Endothelial cell of umbilical vein (primary cell): ENCODE results near the gene CEACAM21. TPM values are rescaled to one million over a fixed set of nuclear protein-coding genes. Genes with fewer than 3 reads are reported as not detected.

Source experiments
- BruUV-seq: library from RNA; stranded (reverse); fragments of 400-500 nt; replicated peaks from 2 replicates; lab custom pipeline; 2021; lab: Mats Ljungman, UMichigan
- CTCF ChIA-PET: fragments of 300-600, 350-600 bp; sonication (Branson Sonifier 250); formaldehyde crosslinking; loops from one replicate; lab custom pipeline; 2021; ENCODE audit warnings: antibody characterized with exemption, inconsistent platforms; lab: Charles Lee
- POLR2A ChIA-PET: fragments of 300-600, 350-600 bp; sonication (Branson Sonifier 250); formaldehyde crosslinking; loops from one replicate; lab custom pipeline; 2021; ENCODE audit warnings: antibody characterized with exemption, inconsistent platforms; lab: Charles Lee
- DNase-seq: peaks from one replicate; pipeline ENCODE4 v3.0.0-alpha.2; 2011; ENCODE audit warnings: low read depth, low spot score
- FAIRE-seq: peaks from 2 replicates; lab custom pipeline; 2011; peaks lifted over from hg19 to GRCh38; lab: Jason Lieb, UNC
- H2AFZ ChIP-seq: 2 replicates; pipeline ENCODE4 v1.6.0; 2012; ENCODE audit warnings: low read depth, low read length, control low read depth, inconsistent platforms
- H3K27ac ChIP-seq: 2 replicates; pipeline ENCODE4 v1.5.1; 2011; ENCODE audit warnings: low read depth, mild to moderate bottlenecking, control low read depth, low read length, moderate library complexity; ENCODE audit not compliant: insufficient read depth
- H3K27me3 ChIP-seq, 2 experiments: 2 replicates each; pipeline versions ENCODE4 v1.6.0 to v1.6.1; 2011; ENCODE audit warnings: low read length in 2 of 2, mixed read lengths in 1 of 2; ENCODE audit not compliant: control insufficient read depth in 2 of 2, insufficient read depth in 2 of 2
- H3K36me3 ChIP-seq, 2 experiments: 2 replicates in 1 of 2; 3 replicates in 1 of 2; pipeline ENCODE4 v1.5.1; 2011; ENCODE audit warnings: low read length in 2 of 2, mild to moderate bottlenecking in 1 of 2, moderate library complexity in 1 of 2; ENCODE audit not compliant: control insufficient read depth in 2 of 2, insufficient read depth in 2 of 2; ENCODE audit errors: extremely low read depth in 1 of 2
- H3K4me1 ChIP-seq: 3 replicates; pipeline ENCODE4 v1.5.1; 2011; ENCODE audit warnings: mild to moderate bottlenecking, low read length; ENCODE audit not compliant: control insufficient read depth, insufficient read depth; ENCODE audit errors: extremely low read depth
- H3K4me2 ChIP-seq: 2 replicates; pipeline ENCODE4 v1.6.1; 2011; ENCODE audit warnings: low read length, control low read depth, mixed read lengths; ENCODE audit not compliant: insufficient read depth
- H3K4me3 ChIP-seq, 3 experiments: fragments of 200-600 bp in 1 of 3; sonication (generic), shearing (Covaris generic) in 1 of 3; replicated peaks in 1 of 3; 2 replicates each; pipeline ENCODE4 v1.5.1; 2011 to 2016; ENCODE audit warnings: control low read depth in 3 of 3, low read length in 3 of 3, mild to moderate bottlenecking in 2 of 3, inconsistent platforms in 1 of 3, low read depth in 1 of 3, moderate library complexity in 1 of 3; ENCODE audit not compliant: insufficient read depth in 1 of 3
- H3K79me2 ChIP-seq: 2 replicates; pipeline ENCODE4 v1.6.0; 2012; ENCODE audit warnings: low read length, inconsistent platforms; ENCODE audit not compliant: control insufficient read depth, insufficient read depth
- H3K9ac ChIP-seq: replicated peaks from 2 replicates; pipeline ENCODE3; 2011; ENCODE audit warnings: low read length, control low read depth; ENCODE audit not compliant: insufficient read depth; ENCODE audit errors: extremely low read depth
- H3K9me1 ChIP-seq: replicated peaks from 3 replicates; pipeline ENCODE4 v1.6.0; 2011; ENCODE audit warnings: mild to moderate bottlenecking, low read length; ENCODE audit not compliant: control insufficient read depth, insufficient read depth; ENCODE audit errors: extremely low read depth
- H3K9me3 ChIP-seq: replicated peaks from 2 replicates; pipeline ENCODE4 v1.5.1; 2012; ENCODE audit warnings: low read length, inconsistent platforms; ENCODE audit not compliant: control insufficient read depth, insufficient read depth
- H4K20me1 ChIP-seq: replicated peaks from 2 replicates; pipeline ENCODE3; 2011; ENCODE audit warnings: mild to moderate bottlenecking, low read length; ENCODE audit not compliant: control insufficient read depth, insufficient read depth; ENCODE audit errors: extremely low read depth
- CTCF ChIP-seq, 2 donors: IDR thresholded peaks; 1 replicate in 1 of 2; 2 replicates in 1 of 2; pipeline ENCODE4 v1.5.1; 2011; ENCODE audit warnings: low read length in 2 of 2, mild to moderate bottlenecking in 2 of 2, moderate library complexity in 2 of 2, control low read depth in 1 of 2, inconsistent platforms in 1 of 2, low read depth in 1 of 2; ENCODE audit not compliant: insufficient read depth in 1 of 2; ENCODE audit errors: extremely low read depth in 1 of 2
- EZH2 ChIP-seq: IDR thresholded peaks from 2 replicates; pipeline ENCODE4 v1.6.1; 2012; ENCODE audit warnings: borderline replicate concordance, low read depth, mild to moderate bottlenecking, moderate library complexity, low read length, inconsistent platforms; ENCODE audit not compliant: severe bottlenecking
- FOS ChIP-seq: IDR thresholded peaks from 2 replicates; pipeline ENCODE4 v1.6.1; 2011; ENCODE audit warnings: mild to moderate bottlenecking, low read length, moderate library complexity, borderline replicate concordance; ENCODE audit not compliant: insufficient read depth
- GATA2 ChIP-seq: IDR thresholded peaks from 2 replicates; pipeline ENCODE4 v1.7.0; 2011; ENCODE audit warnings: low read depth, mild to moderate bottlenecking, moderate library complexity, mixed read lengths, low read length; ENCODE audit not compliant: insufficient read length, insufficient read depth
- JUN ChIP-seq: IDR thresholded peaks from 2 replicates; pipeline ENCODE4 v1.6.1; 2011; ENCODE audit warnings: borderline replicate concordance, low read depth; ENCODE audit not compliant: insufficient read length, insufficient read depth
- MAX ChIP-seq: IDR thresholded peaks from 2 replicates; pipeline ENCODE4 v1.6.1; 2011; ENCODE audit not compliant: insufficient read depth, insufficient read length
- MYC ChIP-seq: IDR thresholded peaks from one replicate; pipeline ENCODE4 v1.6.1; 2011; ENCODE audit warnings: mild to moderate bottlenecking, low read depth, low read length
- POLR2A ChIP-seq: IDR thresholded peaks from 2 replicates; pipeline ENCODE4 v1.6.1; 2012; ENCODE audit warnings: low read depth, mild to moderate bottlenecking, control low read depth, low read length
- POLR2AphosphoS5 ChIP-seq: IDR thresholded peaks from 2 replicates; pipeline ENCODE4 v1.6.1; 2012; ENCODE audit warnings: low read depth, mild to moderate bottlenecking, control low read depth, low read length, moderate library complexity; ENCODE audit not compliant: insufficient read depth
- dilution Hi-C: fragments of 300-500 bp; cut with MboI; formaldehyde crosslinking; loops from one replicate; pipeline ENCODE4 v1.15.0; 2019; ENCODE audit warnings: low sequenced_read_pairs; ENCODE audit not compliant: extremely low pct_ligation_motif_present
- intact Hi-C: fragments of 100-400 bp; cut with micrococcal nuclease; formaldehyde crosslinking; loops from one replicate; pipeline ENCODE4 v1.10.0; 2022
- polyA plus RNA-seq, 4 experiments: library from polyadenylated mRNA; depleted of rRNA in 3 of 4; stranded (reverse) in 3 of 4; unstranded in 1 of 4; fragments of >200 nt; gene quantifications; 2 replicates each; pipeline versions ENCODE4 v1.2.1 to v1.2.3, GENCODE V29; 2011 to 2012; ENCODE audit warnings: missing spikeins in 1 of 4
- total RNA-seq: library from RNA; stranded (reverse); gene quantifications from 2 replicates; pipeline ENCODE4 v1.2.3, GENCODE V29; 2021

Gene CEACAM21
- total and polyA plus RNA-seq, 2 donors (not counting 3 experiments of a cell fraction or from before 2014, with no cell fraction given): 0.81 to 1.7 TPM

DNA sequence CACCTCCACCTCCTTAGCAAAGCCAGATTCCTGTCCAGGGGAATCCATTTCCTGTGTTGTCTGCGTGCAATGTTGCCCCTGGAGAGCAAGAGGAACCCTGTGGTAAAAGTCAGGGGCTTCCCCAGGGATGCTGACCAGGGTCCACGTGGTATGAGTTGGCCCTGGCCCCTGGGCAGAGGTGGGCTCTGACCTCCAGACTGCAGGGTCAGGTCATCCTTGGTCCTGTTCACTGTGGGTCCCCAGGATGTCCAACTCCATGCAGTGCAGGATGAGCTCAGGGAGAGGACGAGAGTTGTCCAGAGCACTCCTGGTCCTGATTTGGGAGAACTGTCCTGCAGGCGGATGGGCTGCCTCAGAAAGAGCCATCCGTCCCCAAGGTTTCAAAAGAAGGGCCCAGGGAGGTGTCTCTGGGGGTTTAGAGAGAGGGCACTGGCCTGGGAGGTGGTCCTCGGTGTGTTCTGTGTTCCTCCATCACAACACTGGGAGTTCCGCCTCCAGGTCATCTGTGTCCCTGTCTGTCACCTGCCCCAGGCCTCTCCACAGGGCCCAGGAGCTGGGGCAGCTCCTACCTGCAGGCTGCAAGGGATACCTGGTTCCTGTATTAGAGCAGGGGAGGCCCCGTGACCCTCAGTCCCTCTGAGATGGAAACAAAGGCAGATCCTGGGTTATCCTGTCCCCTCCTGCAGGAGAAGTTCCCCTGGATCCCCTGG is 52.2 kb downstream of the CEACAM21 start:
- Histone ChIP-seq H3K9ac (no peak overlapping the region), H3K4me1 (no peaks in the 10 kb centered on the region), H4K20me1 (no peaks in the 10 kb centered on the region), H3K27me3 (peaks cover 0 to 2% of the 10 kb centered on the region in 2 experiments), H3K9me3 (peaks cover 2% of the 10 kb centered on the region), H3K9me1 (no peaks in the 10 kb centered on the region), H3K4me2 (no peak overlapping the region), H3K4me3 (no peak overlapping the region), H2AFZ (no peak overlapping the region), H3K27ac (no peak overlapping the region), H3K79me2 (no peaks in the 10 kb centered on the region), H3K36me3 (no peaks in the 10 kb centered on the region)
- dilution Hi-C loops (no loop called here), intact Hi-C loops (no loop called here)
- no peak for FAIRE-seq
- POLR2A ChIA-PET: no interaction called here
- CTCF ChIA-PET: no interaction called here
- no peak for DNase-seq
- TF ChIP-seq CTCF (IDR thresholded peaks at IDR 0.05; ENCODE audit: extremely low read depth in 1 of 2, insufficient read depth in 1 of 2, low read depth in 1 of 2, low read length in 2 of 2) (no peak), FOS (no peak), EZH2 (no peak), POLR2A (no peak), POLR2AphosphoS5 (no peak), MYC (no peak), JUN (no peak), GATA2 (no peak), MAX (no peak)
- BruUV-seq: no TSS peak

Other genes with a start within 250 kb of the CEACAM21 start
- gene TGFB1, start 222.2 kb upstream of the CEACAM21 start, total RNA-seq: 250 and 294 TPM in 2 replicates
- gene TGFB1, start 222.2 kb upstream of the CEACAM21 start, polyA plus RNA-seq: 57.7 and 64.4 TPM in 2 replicates
- 12.2 and 13.6 TPM in 2 replicates for gene B9D2, start 212.0 kb upstream of the CEACAM21 start, total RNA-seq
- 23.9 and 28.4 TPM in 2 replicates for gene B9D2, start 212.0 kb upstream of the CEACAM21 start, polyA plus RNA-seq
- 13.2 and 15.8 TPM in 2 replicates for gene TMEM91, start 199.6 kb upstream of the CEACAM21 start, total RNA-seq
- 9.0 and 12.0 TPM in 2 replicates for gene TMEM91, start 199.6 kb upstream of the CEACAM21 start, polyA plus RNA-seq
- gene EXOSC5, start 178.8 kb upstream of the CEACAM21 start, total RNA-seq: 13.8 and 14.0 TPM in 2 replicates
- gene EXOSC5, start 178.8 kb upstream of the CEACAM21 start, polyA plus RNA-seq: 20.9 and 24.0 TPM in 2 replicates
- 12.9 and 16.5 TPM in 2 replicates for gene BCKDHA, start 178.3 kb upstream of the CEACAM21 start, total RNA-seq
- 50.4 and 63.6 TPM in 2 replicates for gene BCKDHA, start 178.3 kb upstream of the CEACAM21 start, polyA plus RNA-seq
- 6.5 and 7.6 TPM in 2 replicates for gene B3GNT8, start 148.8 kb upstream of the CEACAM21 start, total RNA-seq
- 3.6 and 4.1 TPM in 2 replicates for gene B3GNT8, start 148.8 kb upstream of the CEACAM21 start, polyA plus RNA-seq
- gene DMAC2, start 136.3 kb upstream of the CEACAM21 start, total RNA-seq: 63.2 and 65.4 TPM in 2 replicates
- gene DMAC2, start 136.3 kb upstream of the CEACAM21 start, polyA plus RNA-seq: 124 and 137 TPM in 2 replicates
- not detected in 2 replicates for gene ERICH4, start 133.0 kb upstream of the CEACAM21 start, total RNA-seq
- not detected in 2 replicates for gene ERICH4, start 133.0 kb upstream of the CEACAM21 start, polyA plus RNA-seq
- gene CEACAM4, start 50.9 kb downstream of the CEACAM21 start, total RNA-seq: not detected in 2 replicates
- gene CEACAM4, start 50.9 kb downstream of the CEACAM21 start, polyA plus RNA-seq: not detected in 2 replicates
- gene CEACAM7, start 112.1 kb downstream of the CEACAM21 start, total RNA-seq: not detected in 2 replicates
- gene CEACAM7, start 112.1 kb downstream of the CEACAM21 start, polyA plus RNA-seq: 0.03 TPM in 1 of 2 replicates, not detected in the other
- not detected in 2 replicates for gene CEACAM5, start 132.5 kb downstream of the CEACAM21 start, total RNA-seq
- gene CEACAM5, start 132.5 kb downstream of the CEACAM21 start, polyA plus RNA-seq: not detected in 2 replicates
- not detected in 2 replicates for gene CEACAM6, start 179.4 kb downstream of the CEACAM21 start, total RNA-seq
- not detected in 2 replicates for gene CEACAM6, start 179.4 kb downstream of the CEACAM21 start, polyA plus RNA-seq
- not detected in 2 replicates for gene CEACAM3, start 220.4 kb downstream of the CEACAM21 start, total RNA-seq
- not detected in 2 replicates for gene CEACAM3, start 220.4 kb downstream of the CEACAM21 start, polyA plus RNA-seq